HG02938 (cell line): ENCODE data around the gene VPREB1.
"Not testable (repeated sequence)": the region's sequence is repeated elsewhere in the genome, so short reads cannot be mapped to it uniquely, and the experiment has no call there.

Source experiments
- ATAC-seq: cut with Tn5 transposase; IDR thresholded peaks from one replicate; pipeline ENCODE4 v1.9.1; 2021; ENCODE audit warnings: mild to moderate bottlenecking, moderate library complexity; ENCODE audit not compliant: unreplicated experiment

VPREB1 gene

DNA sequence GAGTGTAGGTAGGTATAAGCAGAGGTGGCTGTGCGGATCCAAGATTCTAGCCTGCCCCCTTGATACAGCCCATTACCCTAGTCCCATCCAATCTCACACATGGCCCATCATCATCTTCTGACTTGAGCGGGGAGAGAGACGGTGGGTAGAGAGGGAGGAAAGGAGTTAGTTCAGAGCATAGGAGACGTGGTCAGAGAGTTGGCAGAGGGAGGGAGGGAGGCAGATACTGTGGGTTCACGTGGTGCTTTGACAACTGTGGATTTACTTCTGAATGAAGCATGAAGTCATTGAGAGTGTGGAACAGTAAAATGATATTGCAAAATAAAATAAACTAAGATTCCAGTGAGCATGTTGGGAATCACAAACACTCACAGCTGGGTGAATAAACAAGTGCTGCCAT lies 31.4 kb upstream of the VPREB1 start:
- ATAC-seq: no peak

DNA sequence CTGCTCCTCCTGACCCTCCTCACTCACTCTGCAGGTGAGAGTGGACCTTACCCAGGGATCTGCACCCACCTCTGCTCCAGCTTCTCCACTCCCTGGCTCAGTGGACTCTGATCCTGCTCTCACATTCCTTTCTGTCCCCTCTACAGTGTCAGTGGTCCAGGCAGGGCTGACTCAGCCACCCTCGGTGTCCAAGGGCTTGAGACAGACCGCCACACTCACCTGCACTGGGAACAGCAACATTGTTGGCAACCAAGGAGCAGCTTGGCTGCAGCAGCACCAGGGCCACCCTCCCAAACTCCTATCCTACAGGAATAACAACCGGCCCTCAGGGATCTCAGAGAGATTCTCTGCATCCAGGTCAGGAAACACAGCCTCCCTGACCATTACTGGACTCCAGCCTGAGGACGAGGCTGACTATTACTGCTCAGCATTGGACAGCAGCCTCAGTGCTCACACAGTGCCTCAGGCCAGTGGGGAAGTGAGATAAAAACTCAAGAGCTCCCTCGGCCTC lies 29.7 kb upstream of the VPREB1 start:
- no peak for ATAC-seq

DNA sequence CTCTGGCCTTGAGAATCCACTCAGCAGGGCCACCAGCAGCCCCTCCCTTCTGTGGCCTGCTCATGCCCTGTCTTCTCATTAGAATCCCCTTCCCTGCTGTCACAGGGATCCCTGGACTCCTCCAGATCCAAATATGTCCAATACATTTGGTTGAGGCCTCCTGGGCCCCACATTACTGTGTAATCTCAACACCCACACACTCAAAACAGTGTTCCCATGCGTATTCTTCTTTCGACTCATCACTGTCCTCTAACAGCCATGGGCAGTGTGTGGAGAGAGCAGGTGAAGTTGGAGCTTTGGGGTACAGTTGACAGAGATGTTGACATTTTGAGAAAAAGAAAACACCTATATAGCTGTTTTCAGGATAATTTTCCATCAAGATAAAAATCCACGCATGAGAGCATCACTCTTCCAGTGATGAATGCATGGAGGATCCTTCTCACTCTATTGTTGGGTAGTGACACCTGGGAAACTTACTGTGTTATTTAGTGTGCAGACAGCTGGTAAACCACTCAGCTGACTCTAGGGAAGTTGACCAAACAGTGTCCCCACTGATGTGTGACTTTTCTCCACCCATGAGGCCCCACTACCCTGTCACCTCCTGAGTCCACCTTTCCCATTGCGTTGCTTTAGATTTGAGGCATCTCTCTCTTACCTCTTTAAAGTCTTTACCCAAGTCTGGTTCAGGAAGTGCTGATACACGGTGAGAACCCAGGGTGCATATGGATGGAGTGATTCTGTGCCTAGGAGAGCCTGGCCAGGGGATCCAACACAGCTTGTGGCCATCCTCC lies 28.7 kb upstream of the VPREB1 start:
- no peak for ATAC-seq

DNA sequence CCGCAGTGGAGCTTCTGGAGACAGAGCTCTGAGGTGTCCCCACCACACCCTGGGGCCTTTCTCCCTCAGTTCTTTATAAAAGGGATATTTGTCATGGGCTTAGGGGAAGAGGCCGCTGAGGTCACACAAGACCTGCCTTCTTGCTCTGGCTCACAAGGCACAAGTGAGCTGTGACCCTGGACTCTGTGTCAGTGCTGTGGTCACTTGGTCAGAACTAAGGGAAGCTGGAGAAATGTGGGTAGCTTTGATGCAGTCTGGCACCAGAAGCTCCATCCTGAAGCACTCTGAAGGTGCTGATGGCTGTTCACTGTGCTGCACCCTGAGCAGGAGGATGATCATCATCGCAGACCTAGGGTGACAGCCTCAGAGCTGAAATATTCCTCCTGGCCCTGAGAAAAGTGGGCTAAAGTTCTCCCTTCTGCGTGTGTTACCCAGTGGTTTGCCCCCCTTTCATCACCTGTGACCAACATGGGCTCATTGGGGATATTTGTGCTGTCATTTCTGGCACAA lies 28.1 kb upstream of the VPREB1 start:
- no peak for ATAC-seq

DNA sequence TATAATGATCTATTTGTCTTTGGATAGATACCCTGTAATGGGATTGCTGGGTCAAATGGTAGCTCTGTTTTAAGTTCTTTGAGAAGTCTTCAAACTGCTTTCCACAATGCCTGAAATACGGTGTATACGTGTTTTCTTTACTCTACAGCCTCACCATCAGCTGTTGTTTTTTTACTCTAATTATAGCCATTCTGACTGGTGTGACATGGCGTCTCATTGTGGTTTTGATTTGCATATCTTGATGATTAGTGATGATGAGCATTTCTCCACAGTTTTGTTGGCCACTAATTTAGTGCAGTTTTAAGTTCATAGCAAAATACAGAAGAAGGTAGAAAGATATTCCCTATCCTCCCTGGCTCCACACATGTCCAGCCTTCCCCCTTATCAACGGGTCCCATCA lies 26.3 kb upstream of the VPREB1 start:
- ATAC-seq: no peak

DNA sequence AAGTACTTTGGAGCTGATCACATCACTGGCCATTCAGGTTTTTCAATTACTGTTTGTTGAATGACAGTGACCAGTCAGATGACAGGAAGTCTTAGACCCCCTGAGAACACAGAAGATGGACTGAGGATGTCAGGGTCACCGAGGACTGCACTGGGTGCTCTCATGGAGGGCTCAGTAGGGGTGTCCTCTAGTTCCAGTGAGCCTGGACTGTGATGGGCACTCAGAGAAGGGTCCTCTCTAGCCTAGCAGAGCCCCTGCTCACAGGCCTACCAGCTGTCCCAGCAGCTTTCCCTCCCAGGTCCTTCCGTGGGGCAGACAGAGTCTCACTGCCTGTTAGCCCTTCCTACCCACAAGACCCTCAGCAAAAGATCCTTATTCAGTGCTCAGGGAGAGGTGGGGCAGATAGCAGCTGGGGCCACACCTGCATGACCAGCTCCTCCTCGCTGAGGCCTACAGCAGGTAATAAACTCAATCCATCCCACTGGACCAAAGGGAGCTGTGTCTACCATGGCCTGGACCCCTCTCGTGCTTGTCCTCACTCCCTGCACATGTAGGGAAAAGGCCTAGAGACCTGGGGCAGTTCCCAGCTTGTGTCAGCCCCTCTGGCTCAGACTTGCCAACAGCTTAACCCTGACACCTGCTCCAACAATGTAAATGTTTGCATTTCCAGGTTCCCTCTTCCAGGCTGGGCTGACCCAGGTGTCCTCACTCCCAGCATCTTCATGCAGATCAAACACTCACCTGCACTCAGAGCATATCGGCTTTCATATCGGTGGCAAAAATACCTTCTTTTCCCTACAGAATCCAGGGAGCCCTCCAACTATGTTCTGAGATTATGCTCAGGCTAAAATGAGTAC lies 25.2 kb upstream of the VPREB1 start:
- ATAC-seq: no peak

DNA sequence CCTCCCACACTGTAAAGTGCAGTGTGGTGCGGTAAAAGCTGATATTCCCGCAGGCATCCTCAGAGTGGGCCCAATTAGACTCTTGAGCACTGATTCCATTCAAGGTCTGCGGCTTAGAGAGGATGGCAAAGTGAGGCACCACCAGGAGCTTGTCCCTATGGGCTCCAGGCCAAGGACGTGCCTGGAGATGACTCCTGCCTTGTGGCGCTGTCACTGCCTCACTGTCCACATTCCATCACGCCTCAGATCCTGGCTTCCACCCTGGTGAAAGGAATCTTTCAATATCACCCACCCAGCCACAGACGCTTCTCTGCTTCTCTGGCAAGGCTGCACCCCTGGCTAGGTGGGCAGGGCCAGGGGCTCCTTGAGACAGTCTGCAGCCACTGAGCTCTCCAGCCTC lies 23.5 kb upstream of the VPREB1 start:
- ATAC-seq: not testable (repeated sequence)

DNA sequence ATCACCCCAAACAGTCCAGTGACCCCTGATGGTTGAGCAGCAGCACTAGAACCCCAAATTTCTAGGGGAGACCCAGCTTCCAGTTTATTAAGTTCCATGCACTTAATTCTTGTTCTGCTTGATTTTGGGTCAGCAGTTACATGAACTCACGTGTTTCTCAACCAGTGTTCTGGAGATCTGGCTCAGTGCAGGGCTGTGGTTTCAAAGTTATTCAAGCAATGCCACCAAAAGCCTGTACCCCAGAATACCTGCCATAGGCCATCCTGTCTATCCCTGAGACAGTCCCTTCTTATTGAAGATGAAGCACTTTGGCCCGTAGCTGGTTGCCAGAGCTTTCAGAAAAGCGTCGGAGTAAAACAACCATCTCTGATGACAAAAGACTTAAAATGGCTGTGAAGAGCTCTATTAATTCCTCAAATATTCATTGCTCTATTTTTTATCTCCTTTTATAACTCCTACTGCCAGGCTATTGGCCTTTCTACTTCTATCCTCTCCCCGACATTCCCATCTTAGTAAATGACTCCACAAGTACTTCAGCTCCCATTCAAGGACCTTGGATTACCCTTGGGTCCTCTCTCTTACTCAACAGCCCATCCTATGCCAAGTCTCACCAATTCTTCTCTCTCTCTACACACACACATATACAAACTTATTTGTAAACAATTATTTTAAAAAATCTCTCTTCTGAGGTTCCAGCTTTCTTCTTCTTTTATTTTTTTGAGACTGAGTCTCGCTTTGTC lies 18.0 kb upstream of the VPREB1 start:
- ATAC-seq: no peak

DNA sequence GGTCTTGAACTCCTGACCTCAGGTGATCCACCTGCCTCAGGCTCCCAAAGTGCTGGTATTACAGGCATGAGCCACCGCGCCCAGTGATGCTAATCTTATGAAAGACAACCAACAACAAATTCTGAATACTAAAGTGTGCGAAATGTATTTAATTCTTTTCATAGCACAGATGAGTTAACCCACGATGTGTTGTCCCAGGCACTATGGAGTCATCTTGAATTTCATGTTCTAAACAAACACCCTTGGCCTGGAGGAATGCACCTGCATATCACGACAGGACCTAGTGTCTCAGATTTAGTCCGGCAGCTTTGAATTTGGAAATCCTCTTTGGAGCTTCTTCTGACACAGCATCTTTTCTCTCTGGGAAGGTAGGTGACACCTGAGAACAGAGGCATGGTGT lies 16.2 kb upstream of the VPREB1 start:
- no peak for ATAC-seq

DNA sequence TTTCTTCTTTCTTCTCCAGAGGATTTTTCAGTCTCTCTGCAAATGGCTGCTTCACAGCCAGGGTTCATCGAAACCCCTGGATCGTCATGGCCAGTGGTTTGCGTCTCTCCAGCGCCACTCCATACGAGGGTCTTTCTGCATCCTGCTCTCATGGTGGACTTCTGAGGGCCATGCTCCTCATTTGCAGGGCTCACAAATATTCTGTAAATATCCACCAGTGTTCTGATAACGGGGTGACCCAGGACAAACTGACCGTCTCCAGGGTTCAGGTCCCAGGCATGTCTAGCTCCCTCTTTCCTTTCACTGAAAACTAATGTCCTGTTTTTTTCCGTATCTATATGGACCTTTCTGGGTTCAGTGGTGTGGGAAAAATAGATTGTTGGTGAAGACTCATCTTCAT lies 15.7 kb upstream of the VPREB1 start:
- ATAC-seq: no peak

DNA sequence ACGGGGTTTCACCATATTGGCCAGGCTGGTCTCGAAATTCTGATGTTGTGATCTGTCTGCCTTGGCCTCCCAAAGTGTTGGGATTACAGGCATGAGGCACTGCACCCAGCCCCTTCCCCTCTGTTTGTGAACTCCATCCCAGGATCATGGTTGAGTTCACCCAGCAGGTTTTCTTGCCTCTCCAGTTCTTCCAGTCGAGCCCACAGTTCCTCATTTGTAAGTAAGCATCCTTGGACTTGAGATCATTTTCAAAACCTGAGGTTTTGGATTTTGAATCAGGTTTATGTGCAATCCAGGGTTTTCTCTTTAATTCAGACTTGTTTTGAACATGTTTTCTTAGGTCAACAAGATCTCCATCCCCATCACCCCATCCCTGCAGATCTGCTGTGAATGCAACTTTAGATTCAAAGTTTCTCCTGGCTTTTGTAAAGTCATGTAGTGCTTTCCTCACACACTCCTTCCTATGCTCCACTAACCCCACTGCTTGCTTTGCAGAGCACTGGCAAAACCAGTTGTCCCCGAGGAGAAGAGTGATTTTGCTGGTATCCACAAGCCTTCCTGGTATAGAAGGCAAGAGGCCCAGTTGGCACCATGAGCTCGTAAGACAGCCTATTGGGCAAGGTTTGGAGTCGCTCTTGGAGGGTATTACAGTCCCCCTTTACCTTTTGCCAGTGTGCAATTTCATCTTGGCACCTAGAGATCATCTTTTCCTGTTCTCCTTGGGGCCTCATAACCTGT lies 14.7 kb upstream of the VPREB1 start:
- ATAC-seq: no peak

DNA sequence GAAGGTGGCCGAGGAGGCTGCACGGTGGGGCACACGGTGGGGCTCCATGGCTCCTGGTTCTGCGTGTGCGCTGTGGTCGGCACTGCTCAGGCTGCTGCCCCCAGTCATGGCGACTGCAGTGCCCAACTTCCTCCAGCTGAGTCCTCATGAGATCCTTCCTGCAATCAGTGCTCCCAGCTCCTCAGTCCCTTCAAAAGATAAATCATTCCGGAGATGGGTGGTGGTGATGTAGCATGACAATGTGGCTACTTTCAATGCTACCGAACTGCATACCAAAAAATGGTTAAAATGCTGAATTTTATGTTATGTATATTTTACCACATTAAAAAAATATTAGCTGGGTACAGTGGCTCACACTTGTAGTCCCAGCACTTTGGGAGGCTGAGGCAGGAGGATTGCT lies 14.1 kb upstream of the VPREB1 start:
- no peak for ATAC-seq

DNA sequence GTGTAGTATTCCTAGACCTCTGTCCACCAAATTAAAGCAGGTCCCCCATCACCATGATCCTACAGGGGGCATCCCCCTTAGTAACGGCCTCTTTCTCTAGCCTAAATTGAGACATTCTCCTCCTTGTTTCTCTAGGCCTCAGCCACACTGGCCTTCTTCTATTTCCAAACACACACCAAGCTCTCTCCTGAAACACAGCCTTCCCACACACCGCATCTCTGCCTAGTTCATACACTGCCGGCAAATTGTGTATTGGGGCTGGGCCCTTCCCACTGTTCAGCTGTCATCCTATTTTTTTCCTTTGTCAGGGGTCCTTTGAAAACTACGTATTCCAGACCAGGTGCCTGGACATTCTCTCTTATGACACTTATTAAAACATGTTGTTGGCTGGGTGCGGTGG lies 11.5 kb upstream of the VPREB1 start:
- no peak for ATAC-seq

DNA sequence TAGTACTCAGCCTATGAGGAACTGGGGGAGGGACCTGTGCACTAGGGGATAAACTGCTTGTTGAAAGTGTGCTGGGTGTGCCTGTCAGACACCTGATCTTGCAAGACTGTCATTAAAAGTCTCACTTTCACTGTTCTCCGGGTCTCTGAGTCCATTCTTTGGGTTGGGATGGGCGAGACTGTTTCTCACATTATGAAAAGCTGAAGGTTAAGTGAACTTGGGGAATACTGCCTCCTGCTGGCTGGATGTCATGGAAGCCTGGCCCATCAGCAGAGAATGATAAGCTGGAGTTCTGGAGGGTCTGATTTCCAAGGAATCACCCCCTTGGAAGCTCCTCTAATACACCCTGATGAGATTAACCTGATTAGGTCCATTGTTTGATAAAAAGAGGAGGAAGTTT lies 9.0 kb upstream of the VPREB1 start:
- no peak for ATAC-seq

DNA sequence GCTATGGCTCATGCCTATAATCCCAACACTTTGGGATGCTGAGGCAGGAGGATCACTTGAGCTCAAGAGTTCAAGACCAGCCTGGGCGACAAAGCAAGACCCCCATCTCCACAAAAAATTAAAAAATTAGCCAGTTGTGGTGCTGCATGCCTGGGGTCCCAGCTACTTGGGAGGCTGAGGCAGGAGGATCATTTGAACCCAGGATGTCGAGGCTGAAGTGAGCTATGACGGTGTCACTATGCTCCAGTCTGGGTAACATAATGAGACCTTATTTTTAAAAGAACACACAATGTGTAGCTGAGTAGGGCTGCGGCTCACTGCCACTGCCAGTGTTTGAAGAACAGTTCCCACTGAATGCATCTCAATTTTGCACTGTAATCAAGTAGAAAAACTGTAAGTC lies 7.1 kb upstream of the VPREB1 start:
- ATAC-seq: no peak

DNA sequence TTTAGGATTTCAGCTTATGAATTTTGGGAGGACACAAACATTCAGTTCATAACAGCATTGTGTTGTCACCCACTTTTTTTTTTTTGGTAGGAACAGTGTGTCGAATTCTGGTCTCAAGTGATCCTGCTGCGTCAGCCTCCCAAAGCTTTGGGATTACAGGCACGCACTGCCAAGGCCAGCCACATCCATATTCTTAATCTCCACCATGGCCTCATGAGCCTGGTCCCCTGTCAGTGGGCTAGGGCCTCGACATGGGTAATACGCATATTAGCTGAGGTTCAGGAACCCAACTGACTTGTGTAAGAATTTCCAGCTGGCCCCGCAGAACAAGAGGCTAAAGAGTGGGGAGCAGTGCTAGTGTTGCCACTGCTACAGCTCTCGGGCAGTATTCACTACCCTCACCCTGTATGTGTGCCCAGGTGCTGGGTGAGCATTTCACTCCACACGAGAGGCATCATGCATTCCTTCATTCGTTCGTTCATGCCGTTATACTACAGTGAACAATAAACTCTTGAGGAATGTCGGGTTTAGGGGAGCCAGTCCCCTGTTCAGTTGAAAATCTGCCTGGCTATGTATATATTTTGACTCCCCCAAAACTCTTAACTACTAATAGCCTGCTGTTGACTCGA lies 5.2 kb upstream of the VPREB1 start:
- no peak for ATAC-seq

DNA sequence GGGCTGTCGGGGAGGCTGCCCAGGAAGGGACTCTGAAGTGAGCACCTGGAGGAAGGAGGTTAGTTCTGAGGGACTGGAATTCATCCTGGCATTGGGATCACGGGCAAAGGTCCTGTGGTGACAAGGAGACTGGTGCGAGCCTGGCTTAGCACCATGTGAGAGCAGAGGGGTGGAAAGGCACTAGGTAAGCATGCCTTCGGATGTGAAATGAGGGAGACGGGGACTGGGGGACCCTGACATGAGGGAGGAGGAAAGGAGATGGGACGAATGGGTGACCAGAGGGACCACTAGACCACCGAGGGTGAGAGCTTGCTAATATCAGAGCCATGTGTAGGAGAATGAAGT lies 3.1 kb upstream of the VPREB1 start:
- no peak for ATAC-seq

DNA sequence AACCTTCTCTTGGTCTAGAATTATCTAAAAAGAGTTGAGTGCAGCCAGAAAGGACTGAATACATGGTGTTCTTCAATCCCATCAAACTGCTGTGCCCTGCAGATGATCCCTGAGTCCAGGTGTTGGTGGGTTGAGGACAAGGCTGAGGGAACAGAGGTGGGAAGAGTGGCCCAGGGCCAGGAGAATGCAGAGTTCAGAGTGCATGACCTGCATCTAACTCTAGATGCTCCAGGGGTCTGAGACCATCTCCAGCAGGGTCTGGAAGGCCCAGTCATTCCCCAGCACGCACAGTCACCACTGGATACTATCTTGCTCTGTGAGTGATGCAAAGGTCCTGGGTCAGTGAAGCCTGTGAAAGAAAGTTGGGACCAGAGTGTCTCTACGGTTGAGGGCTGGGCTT lies 2.1 kb upstream of the VPREB1 start:
- no peak for ATAC-seq

DNA sequence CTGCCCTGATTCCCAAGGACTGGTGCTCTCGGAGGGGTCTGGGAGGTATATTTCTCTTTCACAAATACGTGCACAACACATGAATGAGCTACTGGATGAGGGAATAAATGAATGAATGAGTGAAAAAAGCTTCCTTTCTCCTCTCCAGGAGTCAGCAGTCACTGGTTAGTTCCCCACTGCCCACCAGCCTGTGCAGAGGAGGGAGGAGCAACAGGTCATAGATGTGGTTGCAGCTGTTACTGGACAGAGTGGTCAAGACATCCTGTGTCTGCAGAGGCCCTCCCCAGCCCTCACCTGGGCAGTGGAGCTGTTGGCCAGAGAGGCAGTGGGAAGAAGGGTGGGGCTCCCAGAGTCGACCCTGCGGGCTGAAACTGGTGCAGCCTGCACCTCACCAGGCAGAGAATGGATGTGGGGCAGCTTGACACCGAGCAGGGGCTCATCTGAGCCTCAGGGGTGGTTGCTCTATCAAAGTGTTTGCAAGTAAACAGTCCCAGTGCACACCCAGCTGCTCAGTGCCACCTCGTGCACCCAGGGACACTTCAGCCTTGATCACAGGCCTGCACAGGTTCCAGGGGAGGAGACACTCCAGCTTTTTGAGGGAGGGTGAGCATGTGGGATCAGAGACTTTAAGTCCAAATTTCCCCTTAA lies 1.4 kb upstream of the VPREB1 start:
- ATAC-seq: no peak
